ENCODE data around the gene BBS9. TPM values are rescaled to one million over a fixed set of nuclear protein-coding genes. Genes with fewer than 3 reads are reported as not detected.

Gene BBS9
- total RNA-seq, 1 experiment from 2014 or later = 26.4 TPM

DNA sequence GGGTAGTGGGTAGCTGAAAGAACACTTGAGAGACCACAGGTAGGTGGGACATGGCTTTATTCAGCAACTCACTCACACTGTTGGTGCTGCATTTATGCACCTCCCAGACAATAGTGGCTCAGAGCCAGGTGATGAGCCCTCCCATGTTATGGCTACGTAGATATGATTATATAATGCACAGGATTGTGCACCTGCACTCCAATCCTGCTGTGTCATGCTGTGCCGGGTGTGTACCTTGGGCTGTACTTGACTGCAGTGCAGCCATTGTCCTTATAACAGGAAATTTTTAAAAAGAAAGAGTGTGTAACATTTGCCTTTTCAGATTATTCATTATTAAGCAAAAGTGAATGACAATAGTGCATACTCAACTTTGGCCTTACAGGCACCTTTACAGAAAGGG lies 409.8 kb downstream of the BBS9 start:
- no peaks in the 10 kb centered on the region for H3K4me1 ChIP-seq (ENCODE audit: insufficient read depth, low read length)
- H3K36me3 Mint-ChIP-seq (ENCODE audit: insufficient read depth in 1 of 3, low read depth in 3 of 3) = peaks cover 10 to 31% (median 30%) of the 10 kb centered on the region in 3 experiments
- H4K5ac ChIP-seq (ENCODE audit: insufficient read length, low read depth, low read length) = no peak overlapping the region
- no peak overlapping the region for H2AFZ ChIP-seq (ENCODE audit: low read length)
- no peak overlapping the region for H3K4me2 ChIP-seq (ENCODE audit: insufficient read depth, insufficient read length, low read length)
- H3K4me3 Mint-ChIP-seq = no peak overlapping the region
- no peaks in the 10 kb centered on the region for H3K79me1 ChIP-seq (ENCODE audit: insufficient read depth, low read depth, low read length, poor library complexity, severe bottlenecking)
- H3K27me3 Mint-ChIP-seq (ENCODE audit: low read depth) = no peaks in the 10 kb centered on the region
- H3K27me3 ChIP-seq (ENCODE audit: insufficient read depth, low read length) = no peaks in the 10 kb centered on the region
- H3K23me2 ChIP-seq (ENCODE audit: insufficient read length, low read depth, low read length, poor library complexity, severe bottlenecking) = no peaks in the 10 kb centered on the region
- no peak overlapping the region for H3K18ac ChIP-seq (ENCODE audit: insufficient read length, low read depth, low read length)
- no peak overlapping the region for H3K4ac ChIP-seq (ENCODE audit: low read depth, low read length)
- no peaks in the 10 kb centered on the region for H4K20me1 ChIP-seq (ENCODE audit: control insufficient read depth, insufficient read depth, insufficient read length)
- no peak overlapping the region for H2AK5ac ChIP-seq (ENCODE audit: insufficient read length, low read length)
- no peak overlapping the region for H3K27ac ChIP-seq (ENCODE audit: insufficient read length, low read depth, low read length)
- no peak overlapping the region for H2BK20ac ChIP-seq (ENCODE audit: low read depth, low read length, poor library complexity, severe bottlenecking)
- no peak overlapping the region for H3K14ac ChIP-seq (ENCODE audit: insufficient read depth, low read length)
- no peak overlapping the region for H2BK120ac ChIP-seq (ENCODE audit: low read depth, low read length, poor library complexity, severe bottlenecking)
- no peak overlapping the region for H3K9ac ChIP-seq (ENCODE audit: extremely low read depth, insufficient read length, low read length)
- H3T11ph ChIP-seq (ENCODE audit: low read length) = no peak overlapping the region
- no peak overlapping the region for H3K27ac Mint-ChIP-seq
- TF ChIP-seq, protein P1, sequence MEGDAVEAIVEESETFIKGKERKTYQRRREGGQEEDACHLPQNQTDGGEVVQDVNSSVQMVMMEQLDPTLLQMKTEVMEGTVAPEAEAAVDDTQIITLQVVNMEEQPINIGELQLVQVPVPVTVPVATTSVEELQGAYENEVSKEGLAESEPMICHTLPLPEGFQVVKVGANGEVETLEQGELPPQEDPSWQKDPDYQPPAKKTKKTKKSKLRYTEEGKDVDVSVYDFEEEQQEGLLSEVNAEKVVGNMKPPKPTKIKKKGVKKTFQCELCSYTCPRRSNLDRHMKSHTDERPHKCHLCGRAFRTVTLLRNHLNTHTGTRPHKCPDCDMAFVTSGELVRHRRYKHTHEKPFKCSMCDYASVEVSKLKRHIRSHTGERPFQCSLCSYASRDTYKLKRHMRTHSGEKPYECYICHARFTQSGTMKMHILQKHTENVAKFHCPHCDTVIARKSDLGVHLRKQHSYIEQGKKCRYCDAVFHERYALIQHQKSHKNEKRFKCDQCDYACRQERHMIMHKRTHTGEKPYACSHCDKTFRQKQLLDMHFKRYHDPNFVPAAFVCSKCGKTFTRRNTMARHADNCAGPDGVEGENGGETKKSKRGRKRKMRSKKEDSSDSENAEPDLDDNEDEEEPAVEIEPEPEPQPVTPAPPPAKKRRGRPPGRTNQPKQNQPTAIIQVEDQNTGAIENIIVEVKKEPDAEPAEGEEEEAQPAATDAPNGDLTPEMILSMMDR (conservative IDR thresholded peaks at IDR 0.05) = no peak
- no peak overlapping the region for H2BK15ac ChIP-seq (ENCODE audit: low read depth, low read length)
- WGBS (ENCODE audit: extremely low coverage, insufficient read length, low lambda C conversion rate) = no CpG with 5 or more reads among the region's 2 CpGs
- no peak overlapping the region for H4K91ac ChIP-seq (ENCODE audit: insufficient read length, low read depth, low read length)
- no peak overlapping the region for H4K8ac ChIP-seq (replicated peaks; ENCODE audit: insufficient read length, low read depth, low read length)
- H3K79me2 ChIP-seq (ENCODE audit: insufficient read depth, low read length) = no peaks in the 10 kb centered on the region
- peaks cover 10 to 23% of the 10 kb centered on the region in 2 experiments for H3K4me1 Mint-ChIP-seq
- H3K56ac ChIP-seq (ENCODE audit: insufficient read length, low read depth, low read length) = no peak overlapping the region
- no peak overlapping the region for H3K23ac ChIP-seq (ENCODE audit: insufficient read length, low read depth, low read length)
- no peak overlapping the region for H2BK5ac ChIP-seq (ENCODE audit: insufficient read length, low read length)
- H2BK12ac ChIP-seq (ENCODE audit: insufficient read length, low read depth, low read length) = no peak overlapping the region
- peaks cover 15 to 21% of the 10 kb centered on the region in 2 experiments; a peak in 4 of 5 replicates for H3K9me3 Mint-ChIP-seq
- H3K9me3 ChIP-seq (ENCODE audit: control insufficient read depth, low read depth, low read length) = peaks cover 13% of the 10 kb centered on the region
- DNase-seq = no peak
